GM23338 (cell line): ENCODE results near the gene CLSTN1. TPM values are rescaled to one million over a fixed set of nuclear protein-coding genes. Genes with fewer than 3 reads are reported as not detected.

Experiments
- CTCF ChIP-seq, 2 experiments: fragments of 200-600 bp in 1 of 2; sonication (generic) in 1 of 2; conservative IDR thresholded peaks; 2 replicates each; pipeline versions ENCODE4 v1.5.1 to v1.6.1; 2016 to 2017; ENCODE audit warnings: antibody characterized with exemption in 2 of 2, low read depth in 2 of 2, mild to moderate bottlenecking in 2 of 2, moderate library complexity in 1 of 2
- JUNB ChIP-seq: IDR thresholded peaks from one replicate; pipeline ENCODE4 v1.6.1; 2016; ENCODE audit warnings: antibody characterized with exemption; ENCODE audit not compliant: unreplicated experiment
- NANOG ChIP-seq: IDR thresholded peaks from 2 replicates; pipeline ENCODE4 v1.6.1; 2016; ENCODE audit warnings: antibody characterized with exemption, borderline replicate concordance
- REST ChIP-seq: IDR thresholded peaks from one replicate; pipeline ENCODE4 v1.6.1; 2018; ENCODE audit warnings: antibody characterized with exemption; ENCODE audit not compliant: unreplicated experiment
- ZNF462 ChIP-seq: fragments of 250-450 bp; sonication (Bioruptor Pico); IDR thresholded peaks from 2 replicates; pipeline ENCODE4 v1.5.0; 2020; ENCODE audit warnings: mild to moderate bottlenecking, moderate library complexity
- polyA plus RNA-seq: library from polyadenylated mRNA; unstranded; fragments of >200 nt; fragmentation: Nextera tagmentation; extraction: Ambion mirVana; gene quantifications from 2 replicates; pipeline ENCODE4 v1.2.1, GENCODE V29; 2016
- total RNA-seq: library from RNA; depleted of rRNA; stranded (reverse); fragments of >200 nt; shearing (Covaris generic); gene quantifications from 2 replicates; pipeline ENCODE4 v1.2.3, GENCODE V29; 2014

Gene CLSTN1
- total and polyA plus RNA-seq, 2 experiments from 2014 or later: 38.5 to 66.2 TPM

- TF ChIP-seq ZNF462 (CRISPR knock-in tag) (no peak), CTCF (conservative IDR thresholded peaks at IDR 0.05; ENCODE audit: low read depth in 2 of 2) (no peak), NANOG (no peak), REST (no peak), JUNB (no peak)
Measured at GRCh38 chr1:9811239-9811966, 12.4 kb downstream of the CLSTN1 start (continued).
